OCI-LY7 (cell line): Measurements from ENCODE around the gene GNAO1.

ENCODE experiments used
- CTCF ChIP-seq: fragments of 200-600 bp; sonication (generic); conservative IDR thresholded peaks from 2 replicates; pipeline ENCODE4 v1.5.1; 2014; ENCODE audit warnings: mild to moderate bottlenecking, antibody characterized with exemption, low read length, moderate library complexity, mixed read lengths
- EZH2phosphoT487 ChIP-seq: fragments of 200-600 bp; sonication (generic); IDR thresholded peaks from 2 replicates; pipeline ENCODE4 v1.6.1; 2018; ENCODE audit warnings: low read depth, borderline replicate concordance, mild to moderate bottlenecking, mixed run types, antibody characterized with exemption, low read length, moderate library complexity, mixed read lengths

- TF ChIP-seq CTCF (no peak), EZH2phosphoT487 (no peak)
These were observed 128.8 kb downstream of the GNAO1 start for GRCh38 chr16:56320056-56320455.
